Activated gamma-delta T cell treated with Interleukin-2 at 50 U/mL for 16 hours (primary cell): ENCODE measurements around the gene GOLGA8K.
"Not testable (repeated sequence)": the region's sequence is repeated elsewhere in the genome, so short reads cannot be mapped to it uniquely, and the experiment has no call there.

ENCODE experiments used
- DNase-seq: peaks from one replicate; pipeline ENCODE4 v3.0.0-alpha.2; 2020

The GOLGA8K gene

GRCh38 chr15:32352748-32353147, 50.3 kb downstream of the GOLGA8K start:
- DNase-seq: not testable (repeated sequence)

- DNase-seq: not testable (repeated sequence)
Measured at GRCh38 chr15:32350563-32351220, 52.4 kb downstream of the GOLGA8K start.

GRCh38 chr15:32347037-32347436, 56.1 kb downstream of the GOLGA8K start:
- not testable (repeated sequence) for DNase-seq

- DNase-seq: not testable (repeated sequence)
Measured at GRCh38 chr15:32345978-32346547, 57.0 kb downstream of the GOLGA8K start.

GRCh38 chr15:32343921-32344320, 59.2 kb downstream of the GOLGA8K start:
- not testable (repeated sequence) for DNase-seq
